ENCODE data around the gene UGT1A5. TPM values are rescaled to one million over a fixed set of nuclear protein-coding genes. Genes with fewer than 3 reads are reported as not detected.

UGT1A5 gene
- total and polyA plus RNA-seq, 2 of the 13 experiments (the other 11 are each of a cell fraction or from before 2014, with no cell fraction given) = not detected

- TF ChIP-seq TRIM22 (IDR thresholded peaks at IDR 0.05) (no peak), BCL6 (CRISPR knock-in tag; IDR thresholded peaks at IDR 0.05) (peak; percentile 99), ZNF468 (CRISPR knock-in tag; IDR thresholded peaks at IDR 0.05) (no peak), ZNF432 (CRISPR knock-in tag; IDR thresholded peaks at IDR 0.05; ENCODE audit: borderline replicate concordance) (no peak), NCOA5 (CRISPR knock-in tag; IDR thresholded peaks at IDR 0.05) (no peak), PHF20 (CRISPR knock-in tag; IDR thresholded peaks at IDR 0.05) (no peak), ZNF253 (CRISPR knock-in tag; IDR thresholded peaks at IDR 0.05; ENCODE audit: borderline replicate concordance) (no peak), BRD4 (CRISPR knock-in tag; IDR thresholded peaks at IDR 0.05) (no peak), TGIF2 (CRISPR knock-in tag; IDR thresholded peaks at IDR 0.05) (peak; percentile 38; the same call in 1 of the 2 replicates), ZNF619 (CRISPR knock-in tag; IDR thresholded peaks at IDR 0.05) (no peak), JUNB (CRISPR knock-in tag; IDR thresholded peaks at IDR 0.05; ENCODE audit: borderline replicate concordance) (peak; percentile 76), ATF5 (CRISPR knock-in tag; IDR thresholded peaks at IDR 0.05; ENCODE audit: low read depth) (no peak), ZMAT3 (CRISPR knock-in tag; conservative IDR thresholded peaks at IDR 0.05) (peak; percentile 78), RXRB (CRISPR knock-in tag; IDR thresholded peaks at IDR 0.05; ENCODE audit: borderline replicate concordance) (peak; percentile 99), USF2 (IDR thresholded peaks at IDR 0.05; ENCODE audit: low read depth, low read length) (no peak), USF2 (CRISPR knock-in tag; IDR thresholded peaks at IDR 0.05; ENCODE audit: borderline replicate concordance) (peak; percentile 41; the same call in 1 of the 2 replicates), JDP2 (CRISPR knock-in tag; IDR thresholded peaks at IDR 0.05; ENCODE audit: borderline replicate concordance) (peak; percentile 76; the same call in 1 of the 2 replicates), BHLHE40 (IDR thresholded peaks at IDR 0.05; ENCODE audit: low read length) (peak; percentile 75), IRX3 (CRISPR knock-in tag; IDR thresholded peaks at IDR 0.05; ENCODE audit: borderline replicate concordance, low read depth) (peak; percentile 75; the same call in 1 of the 2 replicates), MTF2 (CRISPR knock-in tag; IDR thresholded peaks at IDR 0.05; ENCODE audit: borderline replicate concordance) (0 out of 2 replicates have a peak, but pooled peaks have one; percentile 40), MAFK (conservative IDR thresholded peaks at IDR 0.05 in 1 of 2, IDR thresholded peaks at IDR 0.05 in 1 of 2; ENCODE audit: low read length in 2 of 2) (no peak), WIZ (CRISPR knock-in tag; IDR thresholded peaks at IDR 0.05) (peak; percentile 68; the same call in 1 of the 2 replicates), ZNF296 (CRISPR knock-in tag; conservative IDR thresholded peaks at IDR 0.05) (no peak), MBD4 (IDR thresholded peaks at IDR 0.05; ENCODE audit: borderline replicate concordance, low read length) (peak; percentile 93; the same call in 1 of the 2 replicates), ZNF18 (CRISPR knock-in tag; IDR thresholded peaks at IDR 0.05; ENCODE audit: insufficient replicate concordance) (peak; percentile 90), ETV6 (CRISPR knock-in tag; conservative IDR thresholded peaks at IDR 0.05) (no peak)
Observed at GRCh38 chr2:233745073-233745755, 32.5 kb downstream of the UGT1A5 start (continued).

Measured in HepG2 (cell line).